OCI-M1 (cell line): Measurements from ENCODE around the gene ZEB1.
"Not testable (repeated sequence)": the region's sequence is repeated elsewhere in the genome, so short reads cannot be mapped to it uniquely, and the experiment has no call there.

Source experiments
- DNase-seq: peaks from one replicate; lab custom pipeline; 2025; lab: John Stamatoyannopoulos, UW

ZEB1 gene

GRCh38 chr10:31422634-31423033 is 103.6 kb downstream of the ZEB1 start:
- DNase-seq = no peak

- no peak for DNase-seq
These were observed 105.5 kb downstream of the ZEB1 start for GRCh38 chr10:31424473-31424872.

- DNase-seq = no peak
These were observed 107.4 kb downstream of the ZEB1 start for GRCh38 chr10:31426401-31426800.

- not testable (repeated sequence) for DNase-seq
These were observed 108.3 kb downstream of the ZEB1 start for GRCh38 chr10:31427334-31427733.

- DNase-seq = not testable (repeated sequence)
These were observed 109.5 kb downstream of the ZEB1 start for GRCh38 chr10:31428499-31428898.

- DNase-seq = no peak
These were observed 112.0 kb downstream of the ZEB1 start for GRCh38 chr10:31431021-31431420.

- DNase-seq = no peak
These were observed 118.9 kb downstream of the ZEB1 start for GRCh38 chr10:31437959-31438358.

GRCh38 chr10:31451766-31452165 is 132.8 kb downstream of the ZEB1 start:
- peak; percentile 26 for DNase-seq

GRCh38 chr10:31456468-31456867 is 137.5 kb downstream of the ZEB1 start:
- no peak for DNase-seq

GRCh38 chr10:31457858-31458257 is 138.8 kb downstream of the ZEB1 start:
- no peak for DNase-seq

GRCh38 chr10:31458974-31459373 is 140.0 kb downstream of the ZEB1 start:
- no peak for DNase-seq

- no peak for DNase-seq
These were observed 141.2 kb downstream of the ZEB1 start for GRCh38 chr10:31460242-31460641.

GRCh38 chr10:31464552-31464951 is 145.5 kb downstream of the ZEB1 start:
- DNase-seq = no peak

GRCh38 chr10:31466313-31466712 is 147.3 kb downstream of the ZEB1 start:
- no peak for DNase-seq

GRCh38 chr10:31467791-31468535 is 148.9 kb downstream of the ZEB1 start:
- DNase-seq = no peak

GRCh38 chr10:31468536-31468859 is 149.5 kb downstream of the ZEB1 start:
- DNase-seq = no peak

- no peak for DNase-seq
These were observed 156.5 kb downstream of the ZEB1 start for GRCh38 chr10:31475519-31475918.

- no peak for DNase-seq
These were observed 157.1 kb downstream of the ZEB1 start for GRCh38 chr10:31476088-31476487.

GRCh38 chr10:31477584-31477983 is 158.6 kb downstream of the ZEB1 start:
- no peak for DNase-seq

GRCh38 chr10:31479752-31480151 is 160.7 kb downstream of the ZEB1 start:
- DNase-seq = peak; percentile 18

GRCh38 chr10:31483546-31483945 is 164.5 kb downstream of the ZEB1 start:
- no peak for DNase-seq

- no peak for DNase-seq
These were observed 165.6 kb downstream of the ZEB1 start for GRCh38 chr10:31484431-31485135.

- DNase-seq = peak; percentile 48
These were observed 172.0 kb downstream of the ZEB1 start for GRCh38 chr10:31490858-31491504.
